Left ventricle myocardium inferior (tissue), 1 donor: Measurements from ENCODE around the gene NEDD8. TPM values are rescaled to one million over a fixed set of nuclear protein-coding genes. Genes with fewer than 3 reads are reported as not detected.

Experiments used
- DNase-seq: peaks from one replicate; pipeline ENCODE4 v3.0.0-alpha.2; 2020
- H3K27ac ChIP-seq: fragments of 200-600 bp; replicated peaks from 2 replicates; pipeline ENCODE4 v1.8.0; 2021
- H3K27me3 ChIP-seq: fragments of 200-600 bp; 2 replicates; pipeline ENCODE4 v1.8.0; 2021; ENCODE audit warnings: low read depth
- H3K36me3 ChIP-seq: fragments of 200-600 bp; 2 replicates; pipeline ENCODE4 v1.8.0; 2021
- H3K4me1 ChIP-seq: fragments of 200-600 bp; 2 replicates; pipeline ENCODE4 v1.8.0; 2021
- H3K4me3 ChIP-seq: fragments of 200-600 bp; 2 replicates; pipeline ENCODE4 v1.8.0; 2021; ENCODE audit warnings: mild to moderate bottlenecking, moderate library complexity
- H3K9me3 ChIP-seq: fragments of 200-600 bp; replicated peaks from 2 replicates; pipeline ENCODE4 v1.8.0; 2021
- intact Hi-C: fragments of 100-400 bp; cut with micrococcal nuclease; formaldehyde crosslinking; loops from one replicate; pipeline ENCODE4 v1.11.0; 2022
- total RNA-seq: library from RNA; stranded (reverse); fragmentation: NEBNext Ultra II Directional; extraction: Animal tissue kit (Norgen Biotek cat#: 25700); gene quantifications from one replicate; pipeline ENCODE4 v1.2.1, GENCODE V29; 2021
- TF ChIP-seq, protein P1 (sequence below): fragments of 200-600 bp; IDR thresholded peaks from 2 replicates; pipeline ENCODE4 v1.8.0; 2021; ENCODE audit warnings: antibody characterized with exemption, mild to moderate bottlenecking, borderline replicate concordance
- donor health status: DM: no; HTN: yes; CAD: no; lungs with severe emphysema.

The NEDD8 gene
- total RNA-seq, 1 donor from 2014 or later = 214 TPM

DNA sequence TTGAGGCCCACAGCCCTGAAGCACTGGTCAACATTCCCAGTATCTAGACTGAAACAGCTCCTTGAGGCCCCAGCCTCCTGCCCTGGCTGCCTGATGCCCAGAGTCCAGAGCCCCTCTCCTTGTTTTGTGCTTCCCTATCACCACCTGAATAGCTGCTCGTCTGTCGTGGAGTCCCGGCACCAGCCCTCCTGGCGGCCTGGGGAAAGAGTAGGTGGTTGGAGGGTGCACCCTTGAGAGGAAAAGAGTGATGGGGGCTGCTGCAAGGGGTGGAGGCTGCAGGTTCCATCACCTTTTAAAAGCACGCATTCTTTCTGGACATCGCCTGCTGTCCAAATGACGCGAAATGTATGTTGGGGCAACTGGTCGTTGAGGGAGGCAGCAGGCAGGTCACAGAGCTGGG lies 36.1 kb upstream of the NEDD8 start:
- no peak overlapping the region for H3K27ac ChIP-seq
- no peak overlapping the region for H3K4me3 ChIP-seq
- no peak for DNase-seq
- H3K9me3 ChIP-seq = no peaks in the 10 kb centered on the region
- H3K4me1 ChIP-seq = peaks cover 22% of the 10 kb centered on the region
- intact Hi-C loops = no loop called here
- peaks cover 48% of the 10 kb centered on the region for H3K36me3 ChIP-seq
- TF ChIP-seq, protein P1, sequence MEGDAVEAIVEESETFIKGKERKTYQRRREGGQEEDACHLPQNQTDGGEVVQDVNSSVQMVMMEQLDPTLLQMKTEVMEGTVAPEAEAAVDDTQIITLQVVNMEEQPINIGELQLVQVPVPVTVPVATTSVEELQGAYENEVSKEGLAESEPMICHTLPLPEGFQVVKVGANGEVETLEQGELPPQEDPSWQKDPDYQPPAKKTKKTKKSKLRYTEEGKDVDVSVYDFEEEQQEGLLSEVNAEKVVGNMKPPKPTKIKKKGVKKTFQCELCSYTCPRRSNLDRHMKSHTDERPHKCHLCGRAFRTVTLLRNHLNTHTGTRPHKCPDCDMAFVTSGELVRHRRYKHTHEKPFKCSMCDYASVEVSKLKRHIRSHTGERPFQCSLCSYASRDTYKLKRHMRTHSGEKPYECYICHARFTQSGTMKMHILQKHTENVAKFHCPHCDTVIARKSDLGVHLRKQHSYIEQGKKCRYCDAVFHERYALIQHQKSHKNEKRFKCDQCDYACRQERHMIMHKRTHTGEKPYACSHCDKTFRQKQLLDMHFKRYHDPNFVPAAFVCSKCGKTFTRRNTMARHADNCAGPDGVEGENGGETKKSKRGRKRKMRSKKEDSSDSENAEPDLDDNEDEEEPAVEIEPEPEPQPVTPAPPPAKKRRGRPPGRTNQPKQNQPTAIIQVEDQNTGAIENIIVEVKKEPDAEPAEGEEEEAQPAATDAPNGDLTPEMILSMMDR = no peak
- no peaks in the 10 kb centered on the region for H3K27me3 ChIP-seq

GRCh38 chr14:24267516-24267915 lies 35.3 kb upstream of the NEDD8 start:
- intact Hi-C loops = no loop called here
- Histone ChIP-seq H3K27ac (no peak overlapping the region), H3K4me3 (no peak overlapping the region), H3K9me3 (no peaks in the 10 kb centered on the region), H3K4me1 (peaks cover 18% of the 10 kb centered on the region), H3K27me3 (no peaks in the 10 kb centered on the region), H3K36me3 (peaks cover 48% of the 10 kb centered on the region)
- DNase-seq = no peak
- TF ChIP-seq, protein P1 = no peak

GRCh38 chr14:24266344-24267244 lies 34.4 kb upstream of the NEDD8 start:
- Histone ChIP-seq H3K4me3 (no peak overlapping the region), H3K27me3 (no peaks in the 10 kb centered on the region), H3K27ac (no peak overlapping the region), H3K4me1 (peaks cover 9% of the 10 kb centered on the region), H3K9me3 (no peaks in the 10 kb centered on the region), H3K36me3 (peaks cover 48% of the 10 kb centered on the region)
- intact Hi-C loops = no loop called here
- TF ChIP-seq, protein P1 = no peak
- DNase-seq = no peak

DNA sequence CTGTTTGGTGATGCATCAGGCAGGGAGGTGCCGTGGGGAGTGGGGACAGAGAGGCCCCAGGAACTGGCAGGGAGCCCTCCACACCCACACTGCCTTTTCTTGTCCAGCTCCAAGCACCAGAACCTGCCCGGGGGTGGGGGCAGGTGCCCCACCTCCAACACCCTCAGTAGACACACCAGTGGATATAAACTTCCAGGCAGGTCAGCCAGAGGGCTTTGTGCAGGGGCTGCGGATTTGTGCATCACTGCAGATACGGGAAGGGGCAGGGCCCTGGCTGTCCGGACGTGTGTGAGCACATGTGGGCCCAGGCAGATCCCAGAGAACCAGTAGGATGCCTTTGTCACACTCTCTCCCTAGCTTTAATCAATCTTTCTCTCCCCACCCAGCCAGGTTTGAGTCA lies 32.1 kb upstream of the NEDD8 start:
- no peak for DNase-seq
- no peaks in the 10 kb centered on the region for H3K27me3 ChIP-seq
- intact Hi-C loops = no loop called here
- H3K27ac ChIP-seq = no peak overlapping the region
- H3K9me3 ChIP-seq = no peaks in the 10 kb centered on the region
- H3K4me3 ChIP-seq = no peak overlapping the region
- no peaks in the 10 kb centered on the region for H3K4me1 ChIP-seq
- H3K36me3 ChIP-seq = peaks cover 40% of the 10 kb centered on the region
- TF ChIP-seq, protein P1 = no peak

- H3K27ac ChIP-seq = no peak overlapping the region
- peaks cover 35% of the 10 kb centered on the region for H3K36me3 ChIP-seq
- no peak for DNase-seq
- H3K27me3 ChIP-seq = no peaks in the 10 kb centered on the region
- TF ChIP-seq, protein P1 = no peak
- no peaks in the 10 kb centered on the region for H3K9me3 ChIP-seq
- H3K4me3 ChIP-seq = no peak overlapping the region
- intact Hi-C loops = no loop called here
- no peaks in the 10 kb centered on the region for H3K4me1 ChIP-seq
These were observed 31.7 kb upstream of the NEDD8 start for GRCh38 chr14:24263848-24264247.
